GM12872 (cell line): ENCODE data around the gene LRPAP1.

Source experiments
- CTCF ChIP-seq: IDR thresholded peaks from 3 replicates; pipeline ENCODE4 v1.5.1; 2011; ENCODE audit warnings: low read depth, mild to moderate bottlenecking, low read length, moderate library complexity; ENCODE audit not compliant: insufficient read depth

The LRPAP1 gene

GRCh38 chr4:3512719-3513118, 19.5 kb downstream of the LRPAP1 start:
- no peak for TF ChIP-seq CTCF

- TF ChIP-seq CTCF = no peak
These were observed 19.9 kb downstream of the LRPAP1 start for GRCh38 chr4:3512279-3512678.

GRCh38 chr4:3511187-3511586, 21.0 kb downstream of the LRPAP1 start:
- no peak for TF ChIP-seq CTCF

GRCh38 chr4:3510481-3510880, 21.7 kb downstream of the LRPAP1 start:
- no peak for TF ChIP-seq CTCF

- TF ChIP-seq CTCF = no peak
These were observed 23.7 kb downstream of the LRPAP1 start for GRCh38 chr4:3508542-3508941.

- TF ChIP-seq CTCF = no peak
These were observed 27.0 kb downstream of the LRPAP1 start for GRCh38 chr4:3505231-3505630.

- TF ChIP-seq CTCF = no peak
These were observed 29.0 kb downstream of the LRPAP1 start for GRCh38 chr4:3502941-3503936.
